Natural killer cell (primary cell): Measurements from ENCODE around the gene PTX4. TPM values are rescaled to one million over a fixed set of nuclear protein-coding genes. Genes with fewer than 3 reads are reported as not detected.

ENCODE experiments used
- ATAC-seq, 3 donors: fragments of 150-1000 bp in 2 of 3; fragments of 200-7000 bp in 1 of 3; cut with Tn5 transposase; 1 replicate in 1 of 3; 2 replicates in 2 of 3; pipeline ENCODE4 v1.10.0; 2021; ENCODE audit warnings: mild to moderate bottlenecking in 2 of 3, moderate library complexity in 2 of 3
- DNase-seq, 2 donors: peaks; one replicate each; pipeline versions ENCODE4 v3.0.0 to v3.0.0-alpha.2; 2013 to 2021; ENCODE audit warnings: mixed read lengths in 1 of 2
- H3K27ac ChIP-seq: one replicate; pipeline ENCODE4 v1.5.1; 2013; ENCODE audit warnings: mild to moderate bottlenecking, low read length
- H3K27me3 ChIP-seq: one replicate; pipeline ENCODE4 v1.6.1; 2013; ENCODE audit warnings: low read length; ENCODE audit not compliant: control insufficient read depth, insufficient read depth
- H3K36me3 ChIP-seq: one replicate; pipeline ENCODE4 v1.6.1; 2013; ENCODE audit warnings: low read length; ENCODE audit not compliant: control insufficient read depth, insufficient read depth
- H3K4me1 ChIP-seq: one replicate; pipeline ENCODE4 v1.6.1; 2013; ENCODE audit warnings: low read length; ENCODE audit not compliant: control insufficient read depth, insufficient read depth
- H3K4me3 ChIP-seq: one replicate; pipeline ENCODE4 v1.5.1; 2013; ENCODE audit warnings: low read length
- H3K9me3 ChIP-seq: one replicate; pipeline ENCODE4 v1.6.1; 2013; ENCODE audit warnings: low read length; ENCODE audit not compliant: control insufficient read depth, insufficient read depth
- H3K27ac Mint-ChIP-seq, 2 donors: one replicate each; pipeline ENCODE4 v1.8.0; 2022; ENCODE audit warnings: mild to moderate bottlenecking in 2 of 2, mixed read lengths in 2 of 2, moderate library complexity in 1 of 2
- H3K27me3 Mint-ChIP-seq, 2 donors: one replicate each; pipeline ENCODE4 v1.8.0; 2022; ENCODE audit warnings: low read depth in 2 of 2, mixed read lengths in 2 of 2
- H3K36me3 Mint-ChIP-seq: one replicate; pipeline ENCODE4 v1.8.0; 2022; ENCODE audit warnings: mixed read lengths
- H3K4me1 Mint-ChIP-seq, 2 donors: one replicate each; pipeline ENCODE4 v1.8.0; 2022; ENCODE audit warnings: mixed read lengths in 2 of 2
- H3K4me3 Mint-ChIP-seq: one replicate; pipeline ENCODE4 v1.8.0; 2022; ENCODE audit warnings: mild to moderate bottlenecking, moderate library complexity, mixed read lengths
- H3K9me3 Mint-ChIP-seq, 2 donors: one replicate each; pipeline ENCODE4 v1.8.0; 2022; ENCODE audit warnings: mixed read lengths in 2 of 2
- CTCF ChIP-seq: fragments of 200-600 bp; IDR thresholded peaks from one replicate; pipeline ENCODE4 v1.8.0; 2022; ENCODE audit warnings: antibody characterized with exemption
- WGBS: methylation state at CpG from one replicate; pipeline ENCODE4 v1.1.7; 2013; ENCODE audit warnings: missing lambda C conversion rate; ENCODE audit not compliant: insufficient coverage; 5-methylcytosine and 5-hydroxymethylcytosine counted together
- intact Hi-C: fragments of 100-400 bp; cut with micrococcal nuclease; formaldehyde crosslinking; loops from one replicate; pipeline ENCODE4 v1.14.2; 2022
- total RNA-seq, 4 donors: library from RNA; stranded (reverse); fragments of 120-200 nt in 1 of 4; gene quantifications; one replicate each; pipeline versions ENCODE4 v1.2.3 to v1.2.4, GENCODE V29; 2013 to 2022

The PTX4 gene
- total RNA-seq, 3 donors from 2014 or later (not counting 1 experiment from before 2014, with no cell fraction given), result 0.31 TPM; not detected in 2

- Histone ChIP-seq H3K27ac (no peak overlapping the region), H3K4me1 (peaks cover 20% of the 10 kb centered on the region), H3K27me3 (no peaks in the 10 kb centered on the region), H3K9me3 (no peaks in the 10 kb centered on the region), H3K36me3 (no peaks in the 10 kb centered on the region), H3K4me3 (no peak overlapping the region)
- intact Hi-C loops, result no loop called here
- no peak for TF ChIP-seq CTCF
- H3K27me3 Mint-ChIP-seq, result no peaks in the 10 kb centered on the region
- H3K4me3 Mint-ChIP-seq, result no peak overlapping the region
- no peak overlapping the region for H3K27ac Mint-ChIP-seq
- H3K36me3 Mint-ChIP-seq, result no peaks in the 10 kb centered on the region
- no peaks in the 10 kb centered on the region for H3K9me3 Mint-ChIP-seq
- DNase-seq (no peak), ATAC-seq (no peak)
- H3K4me1 Mint-ChIP-seq, result no peaks in the 10 kb centered on the region
- 93% methylated on average over 26 of the region's 26 CpGs for WGBS
Measured at GRCh38 chr16:1524366-1524765, 35.6 kb upstream of the PTX4 start.

- intact Hi-C loops, result no loop called here
- Mint-ChIP-seq H3K27me3 (no peaks in the 10 kb centered on the region), H3K27ac (no peak overlapping the region)
Measured at GRCh38 chr16:1523581-1524245, 35.0 kb upstream of the PTX4 start.

GRCh38 chr16:1520461-1520860, 31.7 kb upstream of the PTX4 start:
- no peak overlapping the region for H3K27ac ChIP-seq
- H3K27me3 ChIP-seq, result no peaks in the 10 kb centered on the region
- no peaks in the 10 kb centered on the region for H3K36me3 Mint-ChIP-seq
- H3K27me3 Mint-ChIP-seq, result no peaks in the 10 kb centered on the region
- TF ChIP-seq CTCF, result no peak
- no peak overlapping the region for H3K4me3 Mint-ChIP-seq
- peaks cover under 1% of the 10 kb centered on the region for H3K4me1 ChIP-seq
- no peaks in the 10 kb centered on the region for H3K4me1 Mint-ChIP-seq
- no peak for ATAC-seq
- no peaks in the 10 kb centered on the region for H3K9me3 Mint-ChIP-seq
- intact Hi-C loops, result no loop called here
- H3K27ac Mint-ChIP-seq, result no peak overlapping the region
- 95% methylated on average over 19 of the region's 19 CpGs for WGBS
- no peak overlapping the region for H3K4me3 ChIP-seq
- no peak for DNase-seq
- no peaks in the 10 kb centered on the region for H3K9me3 ChIP-seq
- no peaks in the 10 kb centered on the region for H3K36me3 ChIP-seq

More at GRCh38 chr16:1523581-1524245, 35.0 kb upstream of the PTX4 start:
- ATAC-seq (no peak), DNase-seq (no peak)
- Mint-ChIP-seq H3K4me1 (no peaks in the 10 kb centered on the region), H3K4me3 (no peak overlapping the region), H3K36me3 (no peaks in the 10 kb centered on the region), H3K9me3 (no peaks in the 10 kb centered on the region)
- WGBS, result 91% methylated on average over 30 of the region's 30 CpGs
- H3K36me3 ChIP-seq, result no peaks in the 10 kb centered on the region
- no peak for TF ChIP-seq CTCF
- H3K27ac ChIP-seq, result no peak overlapping the region
- no peak overlapping the region for H3K4me3 ChIP-seq
- H3K9me3 ChIP-seq, result no peaks in the 10 kb centered on the region
- peaks cover 20% of the 10 kb centered on the region for H3K4me1 ChIP-seq
- no peaks in the 10 kb centered on the region for H3K27me3 ChIP-seq

- no peak for ATAC-seq
- DNase-seq, result no peak
- H3K36me3 Mint-ChIP-seq, result no peaks in the 10 kb centered on the region
- H3K4me3 Mint-ChIP-seq, result no peak overlapping the region
- intact Hi-C loops, result no loop called here
- Histone ChIP-seq H3K4me3 (no peak overlapping the region), H3K4me1 (no peaks in the 10 kb centered on the region), H3K36me3 (no peaks in the 10 kb centered on the region), H3K27ac (no peak overlapping the region), H3K9me3 (no peaks in the 10 kb centered on the region), H3K27me3 (no peaks in the 10 kb centered on the region)
- no peaks in the 10 kb centered on the region for H3K27me3 Mint-ChIP-seq
- TF ChIP-seq CTCF, result no peak
- no peaks in the 10 kb centered on the region for H3K9me3 Mint-ChIP-seq
- no peak overlapping the region for H3K27ac Mint-ChIP-seq
- H3K4me1 Mint-ChIP-seq, result no peaks in the 10 kb centered on the region
- 93% methylated on average over 17 of the region's 17 CpGs for WGBS
Measured at GRCh38 chr16:1519831-1520230, 31.1 kb upstream of the PTX4 start.
